Measurements from ENCODE around the gene PLOD2. TPM values are rescaled to one million over a fixed set of nuclear protein-coding genes. Genes with fewer than 3 reads are reported as not detected.

Gene PLOD2
- total RNA-seq, 3 donors from 2014 or later (not counting 1 experiment from before 2014, with no cell fraction given): 0.28 to 0.38 TPM; not detected in 1

GRCh38 chr3:146052791-146053310, 108.1 kb downstream of the PLOD2 start:
- Histone ChIP-seq H3K9me3 (ENCODE audit: control insufficient read depth, insufficient read depth, low read length) (no peaks in the 10 kb centered on the region), H3K4me3 (ENCODE audit: low read length) (no peak overlapping the region), H3K4me1 (ENCODE audit: control insufficient read depth, insufficient read depth, low read length) (no peaks in the 10 kb centered on the region), H3K27me3 (ENCODE audit: control insufficient read depth, insufficient read depth, low read length) (no peaks in the 10 kb centered on the region), H3K36me3 (ENCODE audit: control insufficient read depth, insufficient read depth, low read length) (no peaks in the 10 kb centered on the region), H3K27ac (ENCODE audit: low read length) (no peak overlapping the region)
- ATAC-seq (no peak), DNase-seq (no peak)
- intact Hi-C loops (cut with micrococcal nuclease): no loop called here
- Mint-ChIP-seq H3K27me3 (ENCODE audit: low read depth in 2 of 2) (peaks cover 0 to 2% of the 10 kb centered on the region in 2 donors), H3K27ac (no peak overlapping the region), H3K4me1 (no peaks in the 10 kb centered on the region), H3K36me3 (no peaks in the 10 kb centered on the region), H3K9me3 (peaks cover 0 to 3% of the 10 kb centered on the region in 2 donors), H3K4me3 (no peak overlapping the region)
- no peak for TF ChIP-seq CTCF (IDR thresholded peaks at IDR 0.05)
- WGBS (ENCODE audit: insufficient coverage): 83% methylated on average over 4 of the region's 6 CpGs

- no peaks in the 10 kb centered on the region for H3K36me3 Mint-ChIP-seq
- no peak overlapping the region for H3K27ac Mint-ChIP-seq
- H3K27ac ChIP-seq (ENCODE audit: low read length): no peak overlapping the region
- H3K4me3 Mint-ChIP-seq: no peak overlapping the region
- intact Hi-C loops (cut with micrococcal nuclease): no loop called here
- no peaks in the 10 kb centered on the region for H3K27me3 ChIP-seq (ENCODE audit: control insufficient read depth, insufficient read depth, low read length)
- no peak for DNase-seq
- TF ChIP-seq CTCF (IDR thresholded peaks at IDR 0.05): no peak
- no peaks in the 10 kb centered on the region for H3K36me3 ChIP-seq (ENCODE audit: control insufficient read depth, insufficient read depth, low read length)
- H3K4me3 ChIP-seq (ENCODE audit: low read length): no peak overlapping the region
- no peaks in the 10 kb centered on the region for H3K4me1 ChIP-seq (ENCODE audit: control insufficient read depth, insufficient read depth, low read length)
- peaks cover 0 to 3% of the 10 kb centered on the region in 2 donors for H3K9me3 Mint-ChIP-seq
- 100% methylated on average over 1 of the region's 2 CpGs for WGBS (ENCODE audit: insufficient coverage)
- ATAC-seq: no peak
- peaks cover 0 to 2% of the 10 kb centered on the region in 2 donors for H3K27me3 Mint-ChIP-seq (ENCODE audit: low read depth in 2 of 2)
- no peaks in the 10 kb centered on the region for H3K4me1 Mint-ChIP-seq
- no peaks in the 10 kb centered on the region for H3K9me3 ChIP-seq (ENCODE audit: control insufficient read depth, insufficient read depth, low read length)
Measured at GRCh38 chr3:146052056-146052790, 108.8 kb downstream of the PLOD2 start.

GRCh38 chr3:146050691-146051090, 110.3 kb downstream of the PLOD2 start:
- H3K36me3 Mint-ChIP-seq: no peaks in the 10 kb centered on the region

More at GRCh38 chr3:146050691-146051090, 110.3 kb downstream of the PLOD2 start:
- no peak for TF ChIP-seq CTCF (IDR thresholded peaks at IDR 0.05)
- intact Hi-C loops (cut with micrococcal nuclease): no loop called here
- Mint-ChIP-seq H3K4me3 (no peak overlapping the region), H3K4me1 (no peaks in the 10 kb centered on the region), H3K9me3 (peaks cover under 1 to 4% of the 10 kb centered on the region in 2 donors), H3K27me3 (ENCODE audit: low read depth in 2 of 2) (peaks cover 0 to 2% of the 10 kb centered on the region in 2 donors), H3K27ac (no peak overlapping the region)
- DNase-seq (no peak), ATAC-seq (no peak)
- H3K4me1 ChIP-seq (ENCODE audit: control insufficient read depth, insufficient read depth, low read length): no peaks in the 10 kb centered on the region
- 76% methylated on average over 5 of the region's 5 CpGs for WGBS (ENCODE audit: insufficient coverage)
- no peaks in the 10 kb centered on the region for H3K36me3 ChIP-seq (ENCODE audit: control insufficient read depth, insufficient read depth, low read length)
- no peaks in the 10 kb centered on the region for H3K27me3 ChIP-seq (ENCODE audit: control insufficient read depth, insufficient read depth, low read length)
- H3K9me3 ChIP-seq (ENCODE audit: control insufficient read depth, insufficient read depth, low read length): peaks cover under 1% of the 10 kb centered on the region
- no peak overlapping the region for H3K27ac ChIP-seq (ENCODE audit: low read length)
- H3K4me3 ChIP-seq (ENCODE audit: low read length): no peak overlapping the region

All from natural killer cell (primary cell).